NCI-H1105 treated with DMSO at 0.1 percent for 48 hours (cell line): ENCODE data around the gene ADNP.
"Not testable (repeated sequence)": the region's sequence is repeated elsewhere in the genome, so short reads cannot be mapped to it uniquely, and the experiment has no call there.

Source experiments
- DNase-seq: peaks from one replicate; lab custom pipeline; 2025; lab: John Stamatoyannopoulos, UW

ADNP gene

GRCh38 chr20:50931306-50932015 is at the start of gene ADNP:
Gene ADNP (minus strand): TSS chr20:50931437. CDS start chr20:50903996, 27,441 bp downstream.
- DNase-seq = peak; percentile 97

DNA sequence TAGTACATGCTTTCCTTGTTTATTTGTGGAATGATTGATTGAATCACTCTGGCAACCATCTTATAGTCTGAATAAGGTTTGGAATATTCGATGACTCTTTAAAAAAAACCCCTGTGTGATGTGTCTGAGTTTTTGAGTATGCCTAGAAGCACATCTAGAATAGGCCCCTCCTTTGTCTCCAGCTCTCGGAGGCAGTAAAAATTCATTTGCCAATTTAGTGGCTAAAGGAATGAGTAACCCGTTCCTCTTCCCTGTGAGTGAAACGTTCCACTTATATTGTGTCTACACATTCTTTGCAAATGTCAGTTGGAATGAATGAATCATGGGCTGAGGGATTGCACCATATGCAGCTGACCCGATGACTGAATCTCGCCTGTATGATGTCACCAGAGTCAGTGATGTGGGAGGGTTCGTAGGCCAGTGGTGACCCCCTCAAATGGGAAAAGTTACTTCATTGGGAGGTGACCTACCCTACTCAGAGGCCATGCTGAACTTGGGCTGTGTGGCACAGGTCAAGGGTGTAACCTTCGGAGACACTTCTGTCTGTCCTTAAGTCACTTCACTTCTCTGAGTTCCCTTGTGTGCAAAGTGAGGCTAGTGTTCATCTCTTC is 48.9 kb upstream of the ADNP start:
- no peak for DNase-seq

DNA sequence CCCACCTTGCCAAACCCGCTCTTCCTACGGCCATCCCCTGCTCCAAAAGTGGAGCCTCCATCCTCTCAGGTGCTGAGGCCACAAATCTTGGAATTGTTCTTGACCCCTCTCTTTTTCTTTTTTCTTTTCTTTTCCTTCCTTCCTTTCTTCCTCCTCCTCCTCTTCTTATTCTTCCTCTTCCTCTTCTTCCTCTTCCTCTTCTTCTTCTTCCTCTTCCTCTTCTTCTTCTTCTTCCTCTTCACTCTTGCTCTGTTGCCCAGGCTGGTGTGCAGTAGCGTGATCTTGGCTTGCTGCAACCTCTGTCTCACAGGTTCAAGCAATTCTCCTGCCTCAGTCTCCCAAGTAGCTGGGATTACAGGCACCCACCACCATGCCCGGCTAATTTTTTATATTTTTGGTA is 47.3 kb upstream of the ADNP start:
- DNase-seq = not testable (repeated sequence)

DNA sequence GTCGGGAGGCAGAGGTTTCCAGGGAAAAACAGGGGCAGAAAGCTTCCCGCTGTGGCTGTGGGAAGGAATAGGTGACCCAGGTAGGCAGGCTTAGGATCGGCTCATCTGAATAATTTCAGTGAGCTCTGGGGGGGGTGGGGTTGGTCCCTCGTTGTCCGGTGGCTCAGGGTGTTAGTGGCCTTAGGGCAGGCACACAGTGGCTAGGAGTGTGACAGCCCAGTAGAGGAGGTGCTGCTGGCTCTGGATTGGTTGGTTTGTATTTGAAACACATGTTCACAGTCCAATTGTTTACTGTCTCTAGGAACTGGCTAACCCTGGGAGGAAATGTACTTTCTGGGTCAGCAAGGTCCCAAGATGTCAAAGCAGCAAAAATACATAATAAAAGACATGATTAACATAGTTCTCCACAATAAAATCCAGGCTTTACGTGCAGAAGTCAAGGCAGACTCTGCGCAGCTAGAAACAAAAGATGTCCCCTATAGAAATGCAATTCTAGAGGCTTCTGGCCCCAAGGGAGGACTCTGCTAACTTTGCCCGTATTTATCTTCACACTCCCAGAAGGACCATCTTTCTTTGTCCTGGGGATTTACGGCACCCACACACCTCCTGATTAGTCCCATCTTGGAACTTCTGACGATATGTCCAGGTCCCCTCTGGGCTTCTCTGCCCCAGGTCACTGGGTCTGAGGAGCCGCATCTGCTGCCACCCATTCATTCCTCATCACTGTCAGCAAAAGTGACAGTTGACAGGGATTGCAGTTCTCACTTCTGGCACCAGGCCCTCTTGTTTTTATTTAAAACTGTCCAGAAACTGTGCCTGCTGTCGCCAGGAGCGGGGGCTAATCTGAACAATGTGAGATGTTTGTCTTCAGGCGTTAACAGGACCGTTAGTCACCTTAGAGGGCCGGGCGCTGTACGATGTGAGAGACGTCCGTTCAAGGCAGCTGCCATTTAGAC is 46.1 kb upstream of the ADNP start:
- DNase-seq = no peak

- no peak for DNase-seq
Measured at GRCh38 chr20:50975701-50976330, 44.6 kb upstream of the ADNP start.

DNA sequence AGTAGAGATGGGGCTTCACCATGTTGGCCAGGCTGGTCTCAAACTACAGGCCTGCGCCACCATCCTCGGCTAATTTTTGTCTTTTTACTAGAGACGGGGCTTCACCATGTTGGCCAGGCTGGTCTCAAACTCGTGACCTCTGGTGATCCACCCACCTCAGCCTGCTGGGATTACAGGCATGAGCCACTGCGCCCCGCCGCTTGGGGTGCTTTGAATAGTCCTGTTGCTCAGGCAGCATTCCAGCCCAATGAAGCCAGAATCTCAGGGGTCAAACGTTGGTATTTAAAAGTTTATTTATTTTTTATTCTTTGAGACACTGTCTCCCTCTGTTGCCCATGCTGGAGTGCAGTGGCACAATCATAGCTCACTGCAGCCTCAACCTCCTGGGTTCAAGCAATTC is 38.7 kb upstream of the ADNP start:
- no peak for DNase-seq

GRCh38 chr20:50969435-50969834 is 38.2 kb upstream of the ADNP start:
- DNase-seq = no peak

DNA sequence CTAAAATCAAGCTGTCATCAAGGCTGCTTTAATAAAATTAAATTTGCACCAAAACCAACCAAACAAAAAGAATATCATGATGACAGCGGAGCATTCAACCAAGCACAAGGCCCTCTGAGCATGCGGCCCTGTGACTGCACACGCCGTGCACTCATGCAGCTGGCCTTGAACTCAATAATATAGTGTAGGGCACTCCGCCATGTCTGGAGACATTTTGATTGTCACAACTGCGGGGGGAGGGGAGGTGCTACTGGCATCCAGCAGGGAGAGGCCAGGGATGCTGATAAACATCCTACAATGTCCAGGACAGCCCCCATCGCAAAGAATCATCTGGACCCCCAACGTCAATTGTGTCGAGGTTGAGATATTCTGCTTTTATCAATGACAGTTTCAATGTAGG is 37.1 kb upstream of the ADNP start:
- DNase-seq = no peak

- DNase-seq = no peak
Measured at GRCh38 chr20:50967586-50967985, 36.3 kb upstream of the ADNP start.

DNA sequence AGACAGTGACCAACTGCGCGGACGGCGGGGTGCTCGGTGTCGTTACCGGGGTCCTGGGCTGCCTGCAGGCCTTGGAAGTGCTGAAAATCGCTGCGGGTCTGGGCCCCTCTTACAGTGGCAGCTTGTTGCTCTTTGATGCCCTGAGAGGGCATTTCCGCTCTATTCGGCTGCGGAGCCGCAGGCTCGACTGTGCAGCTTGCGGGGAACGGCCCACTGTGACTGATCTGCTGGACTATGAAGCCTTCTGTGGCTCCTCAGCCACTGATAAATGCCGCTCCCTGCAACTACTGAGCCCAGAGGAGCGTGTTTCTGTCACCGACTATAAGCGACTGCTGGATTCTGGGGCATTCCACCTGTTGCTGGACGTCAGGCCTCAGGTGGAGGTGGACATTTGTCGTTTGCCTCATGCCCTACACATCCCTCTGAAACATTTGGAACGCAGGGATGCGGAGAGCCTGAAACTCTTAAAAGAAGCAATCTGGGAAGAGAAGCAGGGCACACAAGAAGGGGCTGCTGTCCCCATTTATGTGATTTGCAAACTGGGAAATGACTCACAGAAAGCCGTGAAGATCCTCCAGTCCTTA is 28.4 kb upstream of the ADNP start:
- no peak for DNase-seq

GRCh38 chr20:50958615-50959542 is 27.6 kb upstream of the ADNP start, which contains the start of gene MOCS3:
Gene MOCS3 (plus strand): TSS chr20:50958818. CDS start chr20:50958843, 25 bp downstream.
- peak; percentile 95 for DNase-seq

DNA sequence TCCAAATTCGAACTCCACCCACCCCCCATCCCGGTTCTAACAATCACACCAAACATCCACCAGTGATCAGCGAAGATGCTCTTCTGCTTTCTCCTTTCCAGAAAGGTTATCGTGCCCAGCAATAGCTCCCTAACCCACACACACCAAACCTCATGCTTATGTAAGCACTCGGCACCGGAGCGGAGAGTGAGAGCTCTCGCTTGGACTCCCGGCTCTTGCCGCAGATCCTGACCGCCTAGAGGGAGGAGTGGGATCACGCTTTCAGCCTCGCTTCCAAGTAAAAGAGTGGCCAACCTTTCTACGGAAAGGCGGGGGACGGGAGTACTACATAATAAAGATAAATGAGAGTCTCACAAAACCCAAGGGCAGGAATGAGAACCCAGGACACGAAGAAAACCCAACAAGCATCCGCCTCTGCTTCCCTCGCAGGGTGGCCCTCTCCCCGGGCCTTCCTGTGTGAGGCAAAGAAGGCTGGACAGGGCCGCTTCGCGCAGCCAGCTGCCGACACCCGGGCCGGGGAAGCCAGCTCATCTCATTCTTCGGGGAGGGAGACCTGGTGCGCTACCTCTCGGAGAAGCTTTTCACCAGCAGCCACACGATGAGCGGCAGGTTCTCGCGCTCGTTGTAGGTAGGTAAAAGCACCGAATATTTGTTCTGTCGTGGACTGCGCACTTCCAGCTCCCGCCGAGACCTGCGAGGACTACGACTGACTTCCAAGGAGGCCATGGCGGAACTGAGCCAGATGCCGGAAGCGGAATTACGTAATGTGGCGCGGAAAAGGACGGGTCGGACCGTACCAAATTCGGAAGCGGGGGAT is 26.8 kb upstream of the ADNP start, which contains the start of gene DPM1:
Gene DPM1, minus strand, starts transcription at position 735 of the 817 bp plus-strand sequence. Its CDS starts 9 bp downstream, at position 726.
- DNase-seq = peak; percentile 95

DNA sequence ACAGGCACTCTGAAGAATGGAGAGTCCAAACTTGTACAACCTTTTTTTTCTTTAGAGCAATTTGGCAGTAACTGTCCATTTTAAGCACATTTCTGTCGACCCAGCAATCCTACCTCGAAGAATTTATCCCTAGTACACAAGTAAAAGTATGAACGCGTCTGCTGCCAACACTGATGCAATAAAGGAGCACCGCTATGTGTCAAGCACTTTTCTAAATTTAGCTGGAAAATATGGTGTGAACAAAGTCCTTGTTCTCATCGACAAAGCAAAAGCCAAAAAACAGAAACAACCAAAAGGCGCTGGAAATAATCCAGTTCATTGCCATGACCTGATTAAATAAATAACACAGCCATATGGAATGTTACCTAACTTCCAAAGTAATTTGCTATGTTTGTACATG is 26.0 kb upstream of the ADNP start:
- no peak for DNase-seq

GRCh38 chr20:50953821-50954220 is 22.6 kb upstream of the ADNP start:
- DNase-seq = no peak

DNA sequence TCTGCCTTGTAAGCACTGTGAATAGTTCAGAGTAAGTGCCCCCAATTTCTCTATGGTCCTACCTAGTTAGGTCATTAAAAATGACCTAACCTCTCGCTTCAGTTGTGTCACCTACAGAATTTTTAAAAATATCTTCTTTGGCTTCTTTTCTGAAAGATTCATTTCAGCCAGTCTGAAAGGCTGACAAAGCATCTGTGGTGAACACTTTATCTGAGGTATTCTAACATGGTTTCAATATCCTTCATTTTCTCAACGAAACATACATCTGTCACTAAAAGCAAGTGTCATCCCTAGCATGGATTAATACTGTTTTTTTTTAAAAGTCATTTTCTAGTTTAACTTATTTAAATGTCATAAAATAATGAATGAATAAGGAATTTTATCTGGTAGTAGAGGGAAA is 22.0 kb upstream of the ADNP start:
- no peak for DNase-seq

DNA sequence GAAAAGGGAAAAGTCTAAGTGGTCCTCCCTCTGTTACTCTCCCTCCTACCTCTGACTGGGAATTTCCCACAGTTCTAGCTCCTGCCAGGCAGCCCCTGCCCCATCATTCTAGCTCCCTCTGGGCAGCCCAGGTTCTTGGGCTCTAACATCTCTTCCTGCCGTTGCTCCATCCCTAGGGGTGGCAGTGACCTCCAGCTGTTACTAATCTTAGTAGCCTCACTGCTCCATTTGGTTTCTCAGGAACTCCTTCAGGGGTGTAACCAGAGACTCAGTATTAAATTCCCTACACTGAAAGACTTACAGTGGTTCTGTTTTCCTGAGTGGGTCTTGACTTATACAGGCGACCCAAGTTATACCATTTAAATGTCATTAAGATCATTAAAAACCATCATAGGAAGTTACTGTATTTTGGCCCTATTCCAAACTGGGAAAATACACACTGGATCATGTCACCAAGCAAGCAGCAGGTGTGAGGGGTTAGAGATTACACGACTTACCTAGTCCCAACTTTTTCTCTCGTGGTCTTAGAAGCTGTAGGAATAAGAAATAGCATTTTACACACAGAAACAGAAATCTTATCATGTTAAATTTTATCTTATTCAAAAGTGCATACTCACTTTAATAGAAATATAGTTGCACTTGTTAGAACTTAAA is 17.0 kb upstream of the ADNP start:
- DNase-seq = no peak

DNA sequence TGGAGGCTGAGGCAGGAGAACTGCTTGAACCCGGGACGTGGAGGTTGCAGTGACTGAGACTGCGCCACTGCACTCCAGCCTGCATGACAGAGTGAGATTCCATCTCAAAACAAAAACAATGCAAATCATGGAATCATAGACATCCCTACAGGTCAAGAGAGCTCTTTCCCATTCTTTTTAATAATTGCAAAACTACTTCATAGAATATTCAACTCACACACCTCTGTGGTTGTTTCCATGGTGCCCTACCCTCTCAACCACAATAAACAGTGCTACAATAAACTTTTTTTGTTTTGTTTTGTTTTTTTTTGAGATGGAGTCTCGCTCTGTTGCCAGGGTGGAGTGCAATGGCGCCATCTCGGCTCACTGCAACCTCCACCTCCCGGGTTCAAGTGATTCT is 11.8 kb upstream of the ADNP start:
- no peak for DNase-seq

DNA sequence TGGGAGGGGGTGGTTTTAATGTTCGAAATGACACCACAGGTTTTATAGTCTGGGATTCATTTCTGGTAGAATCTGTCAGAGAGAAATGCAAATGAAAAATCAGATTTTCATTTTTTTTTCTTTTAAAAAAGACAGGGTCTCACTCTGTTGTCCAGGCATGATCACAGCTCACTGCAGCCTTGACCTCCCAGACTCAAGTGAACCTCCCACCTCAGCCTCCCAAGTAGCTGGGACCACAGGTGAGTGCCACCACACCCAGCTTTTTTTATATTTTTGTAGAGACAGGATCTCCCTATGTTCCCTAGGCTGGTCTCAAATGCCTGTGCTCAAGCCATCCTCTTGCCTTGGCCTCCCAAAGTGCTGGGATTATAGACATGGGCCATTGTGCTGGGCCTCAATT is 2.4 kb upstream of the ADNP start:
- DNase-seq = no peak

DNA sequence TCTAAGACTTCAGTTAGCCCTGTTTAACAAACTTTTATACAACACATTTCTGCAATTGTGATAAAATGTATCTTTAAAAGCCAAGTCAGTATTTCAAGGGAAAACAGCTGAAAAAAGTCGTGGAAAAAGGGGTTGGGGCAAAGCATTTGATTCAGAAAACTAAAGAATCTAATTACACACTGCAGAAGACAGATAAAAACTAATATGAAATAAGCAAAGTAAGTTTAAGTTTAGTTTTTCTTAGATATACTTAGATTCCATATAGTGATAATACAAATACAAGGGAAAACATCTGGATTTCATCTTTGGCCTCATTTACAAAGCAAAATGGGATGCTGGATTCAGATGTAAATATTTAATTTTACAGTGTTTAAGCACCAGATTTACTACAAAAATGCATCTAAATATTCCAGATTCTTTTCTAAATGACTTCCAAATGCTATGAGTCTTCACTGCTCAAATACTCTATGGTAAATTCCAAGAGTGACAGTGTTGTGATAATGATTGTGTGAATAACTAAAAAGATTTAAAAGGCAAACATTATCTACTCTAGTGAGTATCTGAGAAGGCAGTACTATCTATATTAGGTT is 1.5 kb upstream of the ADNP start:
- no peak for DNase-seq
